ENCODE measurements around the gene MACROD1.

The MACROD1 gene

GRCh38 chr11:64112771-64113461 lies 53.0 kb downstream of the MACROD1 start:
- DNase-seq (ENCODE audit: low read depth) = no peak

GRCh38 chr11:64110465-64111375 lies 55.2 kb downstream of the MACROD1 start:
- DNase-seq (ENCODE audit: low read depth) = no peak

GRCh38 chr11:64109332-64109731 lies 56.6 kb downstream of the MACROD1 start:
- DNase-seq (ENCODE audit: low read depth) = no peak

GRCh38 chr11:64107303-64107702 lies 58.6 kb downstream of the MACROD1 start:
- DNase-seq (ENCODE audit: low read depth) = no peak

GRCh38 chr11:64104632-64105031 lies 61.3 kb downstream of the MACROD1 start:
- no peak for DNase-seq (ENCODE audit: low read depth)

GRCh38 chr11:64103277-64103985 lies 62.5 kb downstream of the MACROD1 start:
- DNase-seq (ENCODE audit: low read depth) = no peak

GRCh38 chr11:64102005-64102738 lies 63.7 kb downstream of the MACROD1 start:
- no peak for DNase-seq (ENCODE audit: low read depth)

GRCh38 chr11:64101461-64101860 lies 64.5 kb downstream of the MACROD1 start:
- no peak for DNase-seq (ENCODE audit: low read depth)

GRCh38 chr11:64100782-64101353 lies 65.0 kb downstream of the MACROD1 start:
- no peak for DNase-seq (ENCODE audit: low read depth)

GRCh38 chr11:64100360-64100759 lies 65.6 kb downstream of the MACROD1 start:
- DNase-seq (ENCODE audit: low read depth) = no peak

GRCh38 chr11:64099436-64099835 lies 66.5 kb downstream of the MACROD1 start:
- DNase-seq (ENCODE audit: low read depth) = no peak

GRCh38 chr11:64098318-64098831 lies 67.5 kb downstream of the MACROD1 start:
- no peak for DNase-seq (ENCODE audit: low read depth)

GRCh38 chr11:64097468-64098317 lies 68.2 kb downstream of the MACROD1 start:
- DNase-seq (ENCODE audit: low read depth) = no peak

GRCh38 chr11:64096835-64097234 lies 69.1 kb downstream of the MACROD1 start:
- DNase-seq (ENCODE audit: low read depth) = no peak

- DNase-seq (ENCODE audit: low read depth) = no peak
Measured at GRCh38 chr11:64095949-64096348, 70.0 kb downstream of the MACROD1 start.

GRCh38 chr11:64095273-64095817 lies 70.6 kb downstream of the MACROD1 start:
- DNase-seq (ENCODE audit: low read depth) = no peak

GRCh38 chr11:64094463-64095260 lies 71.3 kb downstream of the MACROD1 start:
- DNase-seq (ENCODE audit: low read depth) = peak; percentile 90

- no peak for DNase-seq (ENCODE audit: low read depth)
Measured at GRCh38 chr11:64093233-64094039, 72.5 kb downstream of the MACROD1 start.
